SKM-1 treated with dmso at 0.1 percent for 144 hours (cell line): ENCODE measurements around the gene KIAA0930.

Experiments used
- DNase-seq: peaks from one replicate; lab custom pipeline; 2025; ENCODE audit not compliant: unreplicated experiment; lab: John Stamatoyannopoulos, UW

Gene KIAA0930

DNA sequence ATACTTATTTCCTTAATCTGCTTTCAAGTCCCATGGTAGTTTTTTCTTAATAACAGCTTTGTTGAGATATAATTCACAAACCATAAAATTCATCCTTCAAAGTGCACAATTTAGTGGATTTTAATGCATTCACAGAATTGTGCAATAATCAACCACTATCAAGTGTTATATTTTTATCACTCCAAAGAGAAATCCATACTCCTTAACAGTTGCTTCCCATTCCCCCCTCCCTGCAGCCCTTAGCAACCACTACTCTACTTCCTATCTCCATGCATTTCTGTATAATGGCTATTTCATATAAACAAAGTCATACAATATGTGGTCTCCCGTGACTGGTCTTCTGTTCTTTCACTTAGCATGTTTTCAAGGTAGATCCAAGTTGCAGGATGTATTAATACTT is 95.8 kb downstream of the KIAA0930 start:
- no peak for DNase-seq

DNA sequence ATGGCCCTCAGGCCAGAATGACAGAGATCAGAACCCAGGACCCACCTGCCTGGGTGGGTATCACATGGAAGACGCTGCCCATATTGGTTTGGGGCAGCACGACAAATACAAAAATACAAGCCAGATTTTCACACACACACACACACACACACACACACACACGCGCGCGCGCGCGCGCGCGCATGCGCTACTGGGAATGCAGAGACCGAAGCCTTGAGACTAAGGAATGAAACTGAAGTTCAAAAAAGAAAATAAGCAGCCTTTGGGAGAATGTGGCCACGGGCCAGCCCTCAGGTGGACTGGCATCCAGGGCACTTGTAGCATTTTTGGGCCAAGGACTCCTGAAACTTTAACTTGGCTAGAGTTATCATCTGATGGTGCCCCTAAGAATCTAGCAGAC is 98.3 kb downstream of the KIAA0930 start:
- no peak for DNase-seq
